HEK293 (cell line): ENCODE data around the gene SLC6A9.

ENCODE experiments used
- KLF7 ChIP-seq: fragments of 450-650 bp; formaldehyde crosslinking; IDR thresholded peaks from 2 replicates; pipeline ENCODE4 v1.5.1; 2016; ENCODE audit warnings: missing biosample characterization, missing genetic modification characterization, borderline replicate concordance
- KLF9 ChIP-seq: fragments of 450-650 bp; formaldehyde crosslinking; IDR thresholded peaks from 2 replicates; pipeline ENCODE4 v1.5.1; 2016; ENCODE audit warnings: missing biosample characterization, missing genetic modification characterization, low read depth
- PRDM10 ChIP-seq: fragments of 450-650 bp; formaldehyde crosslinking; IDR thresholded peaks from 2 replicates; pipeline ENCODE4 v1.5.1; 2016; ENCODE audit warnings: missing biosample characterization, missing genetic modification characterization
- PRDM2 ChIP-seq: fragments of 450-650 bp; formaldehyde crosslinking; IDR thresholded peaks from 2 replicates; pipeline ENCODE4 v1.5.1; 2016; ENCODE audit warnings: missing biosample characterization, missing genetic modification characterization, borderline replicate concordance
- RBAK ChIP-seq: fragments of 450-650 bp; formaldehyde crosslinking; IDR thresholded peaks from 2 replicates; pipeline ENCODE4 v1.5.1; 2016; ENCODE audit warnings: missing biosample characterization, missing genetic modification characterization
- SP7 ChIP-seq: fragments of 450-650 bp; formaldehyde crosslinking; IDR thresholded peaks from 2 replicates; pipeline ENCODE4 v1.5.1; 2016; ENCODE audit warnings: missing biosample characterization, missing genetic modification characterization
- ZNF133 ChIP-seq: fragments of 450-650 bp; formaldehyde crosslinking; IDR thresholded peaks from 2 replicates; pipeline ENCODE4 v1.5.1; 2016; ENCODE audit warnings: missing biosample characterization, missing genetic modification characterization
- ZNF19 ChIP-seq: fragments of 450-650 bp; formaldehyde crosslinking; IDR thresholded peaks from 2 replicates; pipeline ENCODE4; 2016; ENCODE audit warnings: missing biosample characterization, missing genetic modification characterization, low read depth
- ZNF274 ChIP-seq, 2 experiments: fragments of 200-500 bp in 1 of 2; fragments of 450-650 bp in 1 of 2; sonication (Bioruptor generic) in 1 of 2; formaldehyde crosslinking in 1 of 2; IDR thresholded peaks; 2 replicates each; pipeline versions ENCODE4 v1.5.1 to v1.6.1; 2014 to 2016; ENCODE audit warnings: borderline replicate concordance in 1 of 2, inconsistent platforms in 1 of 2, low read length in 1 of 2, missing biosample characterization in 1 of 2, missing genetic modification characterization in 1 of 2
- ZNF449 ChIP-seq: fragments of 450-650 bp; formaldehyde crosslinking; IDR thresholded peaks from 2 replicates; pipeline ENCODE4 v1.5.1; 2017; ENCODE audit warnings: missing biosample characterization, mild to moderate bottlenecking, missing genetic modification characterization, moderate library complexity
- ZNF548 ChIP-seq: fragments of 450-650 bp; formaldehyde crosslinking; IDR thresholded peaks from 2 replicates; pipeline ENCODE4 v1.5.1; 2016; ENCODE audit warnings: missing biosample characterization, missing genetic modification characterization
- ZNF555 ChIP-seq: fragments of 450-650 bp; formaldehyde crosslinking; conservative IDR thresholded peaks from 2 replicates; pipeline ENCODE4 v1.5.1; 2017; ENCODE audit warnings: missing biosample characterization, mild to moderate bottlenecking, missing genetic modification characterization, inconsistent platforms
- ZNF654 ChIP-seq: fragments of 450-650 bp; formaldehyde crosslinking; IDR thresholded peaks from 2 replicates; pipeline ENCODE4 v1.5.1; 2016; ENCODE audit warnings: low read depth, missing biosample characterization, missing genetic modification characterization
- ZSCAN23 ChIP-seq: fragments of 450-650 bp; formaldehyde crosslinking; IDR thresholded peaks from 2 replicates; pipeline ENCODE4 v1.5.1; 2016; ENCODE audit warnings: missing biosample characterization, missing genetic modification characterization
- ZSCAN5A ChIP-seq: fragments of 450-650 bp; formaldehyde crosslinking; IDR thresholded peaks from 2 replicates; pipeline ENCODE4 v1.5.1; 2016; ENCODE audit warnings: missing biosample characterization, missing genetic modification characterization
- TF ChIP-seq, protein P1 (sequence below): fragments of 450-650 bp; formaldehyde crosslinking; IDR thresholded peaks from 2 replicates; pipeline ENCODE4 v1.5.1; 2016; ENCODE audit warnings: missing biosample characterization, missing genetic modification characterization
- TF ChIP-seq, protein P2 (sequence below): fragments of 450-650 bp; formaldehyde crosslinking; IDR thresholded peaks from 2 replicates; pipeline ENCODE4 v1.5.0; 2017; ENCODE audit warnings: missing biosample characterization, missing genetic modification characterization, borderline replicate concordance
- TF ChIP-seq, protein P3 (sequence below): fragments of 450-650 bp; IDR thresholded peaks from 2 replicates; pipeline ENCODE4 v1.5.1; 2018; ENCODE audit warnings: missing biosample characterization, missing genetic modification characterization

The SLC6A9 gene

GRCh38 chr1:43974443-43975248 lies 56.6 kb downstream of the SLC6A9 start, which contains the start of gene ATP6V0B (continued):
- TF ChIP-seq, protein P1, sequence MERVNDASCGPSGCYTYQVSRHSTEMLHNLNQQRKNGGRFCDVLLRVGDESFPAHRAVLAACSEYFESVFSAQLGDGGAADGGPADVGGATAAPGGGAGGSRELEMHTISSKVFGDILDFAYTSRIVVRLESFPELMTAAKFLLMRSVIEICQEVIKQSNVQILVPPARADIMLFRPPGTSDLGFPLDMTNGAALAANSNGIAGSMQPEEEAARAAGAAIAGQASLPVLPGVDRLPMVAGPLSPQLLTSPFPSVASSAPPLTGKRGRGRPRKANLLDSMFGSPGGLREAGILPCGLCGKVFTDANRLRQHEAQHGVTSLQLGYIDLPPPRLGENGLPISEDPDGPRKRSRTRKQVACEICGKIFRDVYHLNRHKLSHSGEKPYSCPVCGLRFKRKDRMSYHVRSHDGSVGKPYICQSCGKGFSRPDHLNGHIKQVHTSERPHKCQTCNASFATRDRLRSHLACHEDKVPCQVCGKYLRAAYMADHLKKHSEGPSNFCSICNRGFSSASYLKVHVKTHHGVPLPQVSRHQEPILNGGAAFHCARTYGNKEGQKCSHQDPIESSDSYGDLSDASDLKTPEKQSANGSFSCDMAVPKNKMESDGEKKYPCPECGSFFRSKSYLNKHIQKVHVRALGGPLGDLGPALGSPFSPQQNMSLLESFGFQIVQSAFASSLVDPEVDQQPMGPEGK (tag by site-specific recombination), result peak; percentile 75
- TF ChIP-seq ZSCAN23 (tag by site-specific recombination), result no peak
- no peak for TF ChIP-seq ZSCAN5A
- no peak for TF ChIP-seq RBAK (tag by site-specific recombination)
- TF ChIP-seq, protein P2, sequence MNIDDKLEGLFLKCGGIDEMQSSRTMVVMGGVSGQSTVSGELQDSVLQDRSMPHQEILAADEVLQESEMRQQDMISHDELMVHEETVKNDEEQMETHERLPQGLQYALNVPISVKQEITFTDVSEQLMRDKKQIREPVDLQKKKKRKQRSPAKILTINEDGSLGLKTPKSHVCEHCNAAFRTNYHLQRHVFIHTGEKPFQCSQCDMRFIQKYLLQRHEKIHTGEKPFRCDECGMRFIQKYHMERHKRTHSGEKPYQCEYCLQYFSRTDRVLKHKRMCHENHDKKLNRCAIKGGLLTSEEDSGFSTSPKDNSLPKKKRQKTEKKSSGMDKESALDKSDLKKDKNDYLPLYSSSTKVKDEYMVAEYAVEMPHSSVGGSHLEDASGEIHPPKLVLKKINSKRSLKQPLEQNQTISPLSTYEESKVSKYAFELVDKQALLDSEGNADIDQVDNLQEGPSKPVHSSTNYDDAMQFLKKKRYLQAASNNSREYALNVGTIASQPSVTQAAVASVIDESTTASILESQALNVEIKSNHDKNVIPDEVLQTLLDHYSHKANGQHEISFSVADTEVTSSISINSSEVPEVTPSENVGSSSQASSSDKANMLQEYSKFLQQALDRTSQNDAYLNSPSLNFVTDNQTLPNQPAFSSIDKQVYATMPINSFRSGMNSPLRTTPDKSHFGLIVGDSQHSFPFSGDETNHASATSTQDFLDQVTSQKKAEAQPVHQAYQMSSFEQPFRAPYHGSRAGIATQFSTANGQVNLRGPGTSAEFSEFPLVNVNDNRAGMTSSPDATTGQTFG (tag by site-specific recombination), result no peak
- no peak for TF ChIP-seq PRDM2
- TF ChIP-seq, protein P3, sequence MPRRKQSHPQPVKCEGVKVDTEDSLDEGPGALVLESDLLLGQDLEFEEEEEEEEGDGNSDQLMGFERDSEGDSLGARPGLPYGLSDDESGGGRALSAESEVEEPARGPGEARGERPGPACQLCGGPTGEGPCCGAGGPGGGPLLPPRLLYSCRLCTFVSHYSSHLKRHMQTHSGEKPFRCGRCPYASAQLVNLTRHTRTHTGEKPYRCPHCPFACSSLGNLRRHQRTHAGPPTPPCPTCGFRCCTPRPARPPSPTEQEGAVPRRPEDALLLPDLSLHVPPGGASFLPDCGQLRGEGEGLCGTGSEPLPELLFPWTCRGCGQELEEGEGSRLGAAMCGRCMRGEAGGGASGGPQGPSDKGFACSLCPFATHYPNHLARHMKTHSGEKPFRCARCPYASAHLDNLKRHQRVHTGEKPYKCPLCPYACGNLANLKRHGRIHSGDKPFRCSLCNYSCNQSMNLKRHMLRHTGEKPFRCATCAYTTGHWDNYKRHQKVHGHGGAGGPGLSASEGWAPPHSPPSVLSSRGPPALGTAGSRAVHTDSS, result no peak
- no peak; the same call in 1 of the 2 replicates for TF ChIP-seq KLF9 (tag by site-specific recombination)
- no peak for TF ChIP-seq ZNF19
- TF ChIP-seq ZNF449 (tag by site-specific recombination), result peak; percentile 22; the same call in 1 of the 2 replicates
- TF ChIP-seq PRDM10 (tag by site-specific recombination), result no peak; the same call in 1 of the 2 replicates
- no peak for TF ChIP-seq ZNF555 (tag by site-specific recombination)
- no peak for TF ChIP-seq ZNF654 (tag by site-specific recombination)
- TF ChIP-seq ZNF274 (IDR thresholded peaks at IDR 0.05; ENCODE audit: low read length), result no peak
- no peak for TF ChIP-seq ZNF274 (tag by site-specific recombination; IDR thresholded peaks at IDR 0.05; ENCODE audit: borderline replicate concordance)
- peak; percentile 66 for TF ChIP-seq SP7 (tag by site-specific recombination)
- no peak for TF ChIP-seq KLF7 (tag by site-specific recombination)
- no peak for TF ChIP-seq ZNF133
- TF ChIP-seq ZNF548, result no peak
